Stomach smooth muscle (tissue), 2 donors: ENCODE results near the gene CCDC126.

Experiments used
- H3K27ac ChIP-seq: one replicate; pipeline ENCODE4 v1.7.0; 2013; ENCODE audit warnings: mild to moderate bottlenecking, low read length, inconsistent platforms
- H3K27me3 ChIP-seq, 2 donors: one replicate each; pipeline ENCODE4 v1.7.0; 2013; ENCODE audit warnings: low read length in 2 of 2; ENCODE audit not compliant: insufficient read depth in 2 of 2, control insufficient read depth in 1 of 2
- H3K36me3 ChIP-seq, 2 donors: one replicate each; pipeline ENCODE4 v1.7.0; 2013; ENCODE audit warnings: low read length in 2 of 2; ENCODE audit not compliant: control insufficient read depth in 2 of 2, insufficient read depth in 2 of 2
- H3K4me1 ChIP-seq: one replicate; pipeline ENCODE4 v1.7.0; 2013; ENCODE audit warnings: low read length; ENCODE audit not compliant: control insufficient read depth, insufficient read depth
- H3K4me3 ChIP-seq, 2 donors: one replicate each; pipeline ENCODE4 v1.7.0; 2013; ENCODE audit warnings: low read length in 2 of 2
- H3K9ac ChIP-seq, 2 donors: one replicate each; pipeline ENCODE4 v1.7.0; 2013; ENCODE audit warnings: low read length in 2 of 2, mild to moderate bottlenecking in 1 of 2
- H3K9me3 ChIP-seq, 2 donors: one replicate each; pipeline ENCODE4 v1.7.0; 2013; ENCODE audit warnings: low read length in 2 of 2; ENCODE audit not compliant: control insufficient read depth in 2 of 2
- donor health status: healthy.
- donor health status: Pancreatic carcinoma.

CCDC126 gene

DNA sequence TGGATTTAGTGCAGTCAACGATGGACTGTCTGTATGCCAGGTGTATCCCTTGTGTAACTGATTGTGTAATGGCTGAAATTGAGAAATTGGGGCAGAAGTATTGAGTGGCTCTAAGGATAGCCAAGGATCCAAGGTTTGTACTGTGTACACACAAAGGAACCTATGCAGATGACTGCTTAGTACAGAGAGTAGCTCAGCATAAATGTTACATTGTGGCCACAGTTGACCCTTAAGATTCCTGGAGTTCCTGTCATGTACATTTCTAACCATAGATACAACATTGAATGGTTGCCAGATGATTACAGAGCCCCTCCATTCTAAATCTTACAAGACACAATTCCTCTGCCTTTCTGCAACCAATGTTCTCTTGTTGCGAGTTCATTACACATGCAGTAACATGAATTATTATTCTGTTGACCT is 25.3 kb downstream of the CCDC126 start:
- H3K27me3 ChIP-seq: no peaks in the 10 kb centered on the region
- no peak overlapping the region for H3K27ac ChIP-seq
- H3K9ac ChIP-seq: no peak overlapping the region
- H3K4me3 ChIP-seq: no peak overlapping the region
- H3K4me1 ChIP-seq: no peaks in the 10 kb centered on the region
- no peaks in the 10 kb centered on the region for H3K36me3 ChIP-seq
- H3K9me3 ChIP-seq: no peaks in the 10 kb centered on the region

DNA sequence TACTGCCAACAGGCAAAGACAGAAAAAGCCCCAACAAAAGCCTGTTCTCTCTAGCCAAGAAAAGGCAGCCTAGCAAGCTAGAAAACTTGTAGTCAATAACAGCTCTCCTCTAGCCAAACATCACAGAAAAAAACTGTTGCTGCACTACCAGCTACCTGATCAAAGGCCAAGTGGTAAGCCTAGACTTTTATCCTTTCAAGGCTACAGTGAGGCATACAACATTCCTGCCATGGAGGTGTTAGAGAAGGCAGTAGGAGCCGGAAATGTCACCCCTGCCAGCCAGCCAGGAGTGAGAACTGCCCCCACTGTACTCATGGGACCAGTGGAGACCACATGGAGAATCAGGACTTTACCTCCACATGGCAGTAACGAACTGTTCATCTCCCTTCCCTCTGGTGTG is 31.2 kb downstream of the CCDC126 start:
- Histone ChIP-seq H3K27ac (no peak overlapping the region), H3K27me3 (no peaks in the 10 kb centered on the region), H3K4me3 (no peak overlapping the region), H3K4me1 (no peaks in the 10 kb centered on the region), H3K9ac (no peak overlapping the region), H3K9me3 (no peaks in the 10 kb centered on the region), H3K36me3 (no peaks in the 10 kb centered on the region)

DNA sequence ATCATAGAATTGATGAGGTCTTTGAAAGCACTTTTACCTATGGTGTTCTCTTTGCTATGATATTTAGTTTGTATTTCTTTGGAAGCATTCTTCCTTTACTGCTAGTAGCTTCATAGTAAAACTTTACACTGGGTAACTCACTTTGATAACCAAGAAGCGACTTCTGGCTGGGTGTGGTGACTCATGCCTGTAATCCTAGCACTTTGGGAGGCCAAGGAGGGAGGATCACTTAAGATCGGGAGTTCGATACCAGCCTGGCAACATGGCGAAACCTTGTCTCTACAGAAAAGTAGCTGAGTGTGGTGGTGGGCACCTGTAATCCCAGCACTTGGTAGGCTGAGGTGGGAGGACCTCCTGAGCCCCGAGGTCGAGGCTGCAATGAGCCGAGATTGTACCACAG is 36.2 kb downstream of the CCDC126 start:
- no peaks in the 10 kb centered on the region for H3K27me3 ChIP-seq
- H3K4me1 ChIP-seq: no peaks in the 10 kb centered on the region
- H3K36me3 ChIP-seq: no peaks in the 10 kb centered on the region
- H3K27ac ChIP-seq: no peak overlapping the region
- no peaks in the 10 kb centered on the region for H3K9me3 ChIP-seq
- H3K4me3 ChIP-seq: no peak overlapping the region
- H3K9ac ChIP-seq: no peak overlapping the region

DNA sequence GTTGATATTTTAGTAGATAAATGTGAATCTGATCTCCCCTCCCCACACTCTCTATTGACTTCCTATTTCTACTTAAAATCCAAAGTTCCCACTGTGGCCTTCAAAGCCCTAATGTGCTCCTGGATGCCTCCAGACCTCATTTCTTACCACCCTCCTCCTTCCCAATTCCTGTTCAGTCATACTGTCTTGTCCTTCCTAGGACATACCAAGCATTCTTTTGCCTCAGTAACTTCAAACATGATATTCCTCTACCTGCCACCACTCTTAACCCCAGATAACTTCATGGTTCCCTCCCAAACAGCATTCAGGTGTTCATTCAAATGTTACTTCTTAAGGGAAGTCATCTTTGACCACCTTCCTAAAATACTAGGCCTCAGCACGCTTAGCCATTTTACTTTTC is 48.6 kb downstream of the CCDC126 start:
- H3K9ac ChIP-seq: no peak overlapping the region
- no peak overlapping the region for H3K27ac ChIP-seq
- H3K4me1 ChIP-seq: no peaks in the 10 kb centered on the region
- H3K36me3 ChIP-seq: no peaks in the 10 kb centered on the region
- no peak overlapping the region for H3K4me3 ChIP-seq
- no peaks in the 10 kb centered on the region for H3K27me3 ChIP-seq
- no peaks in the 10 kb centered on the region for H3K9me3 ChIP-seq

DNA sequence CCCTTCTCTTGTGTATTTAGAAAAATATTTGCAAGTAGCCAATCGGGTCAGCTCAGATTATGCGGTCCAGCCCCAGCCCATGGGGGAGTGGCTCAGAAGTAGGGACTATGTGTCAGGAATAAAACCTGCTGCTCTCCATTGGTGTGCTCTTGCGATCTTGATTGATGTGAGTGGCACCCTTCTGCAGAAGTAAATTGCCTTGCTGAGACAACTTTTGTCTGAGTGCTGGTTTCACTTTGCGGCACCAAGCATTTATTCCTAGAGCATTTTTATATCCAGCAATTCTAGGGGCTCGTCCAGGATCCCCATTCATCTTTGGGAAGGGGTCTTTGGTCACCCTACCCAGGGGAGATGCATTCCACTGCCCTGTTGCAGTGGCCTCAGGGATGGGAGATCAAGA is 56.8 kb downstream of the CCDC126 start:
- Histone ChIP-seq H3K4me1 (no peaks in the 10 kb centered on the region), H3K27ac (no peak overlapping the region), H3K9ac (no peak overlapping the region), H3K27me3 (no peaks in the 10 kb centered on the region), H3K36me3 (no peaks in the 10 kb centered on the region), H3K4me3 (no peak overlapping the region), H3K9me3 (peaks cover 9 to 16% of the 10 kb centered on the region in 2 donors)

DNA sequence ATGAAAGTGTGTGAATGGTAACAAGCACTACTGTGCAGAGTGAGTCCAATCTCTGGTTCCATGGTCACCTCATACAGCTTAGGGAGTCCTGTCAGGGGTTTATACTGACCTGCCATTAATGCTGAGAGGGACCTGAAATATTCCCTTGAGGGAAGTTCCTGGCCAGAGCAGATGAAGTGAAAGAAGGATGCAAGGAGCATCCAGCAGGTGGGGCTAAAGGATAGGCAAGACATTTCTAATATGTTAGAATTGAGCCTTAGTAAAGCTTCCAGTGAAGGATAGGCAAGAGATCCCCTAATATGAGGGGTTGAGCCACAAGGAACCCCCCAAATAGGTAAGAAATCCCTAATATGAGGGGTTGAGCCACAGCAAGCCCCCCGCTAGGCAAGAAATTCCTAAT is 57.3 kb downstream of the CCDC126 start:
- Histone ChIP-seq H3K27me3 (no peaks in the 10 kb centered on the region), H3K27ac (no peak overlapping the region), H3K4me1 (no peaks in the 10 kb centered on the region), H3K9ac (no peak overlapping the region), H3K36me3 (no peaks in the 10 kb centered on the region), H3K9me3 (peaks cover 9 to 16% of the 10 kb centered on the region in 2 donors), H3K4me3 (no peak overlapping the region)

DNA sequence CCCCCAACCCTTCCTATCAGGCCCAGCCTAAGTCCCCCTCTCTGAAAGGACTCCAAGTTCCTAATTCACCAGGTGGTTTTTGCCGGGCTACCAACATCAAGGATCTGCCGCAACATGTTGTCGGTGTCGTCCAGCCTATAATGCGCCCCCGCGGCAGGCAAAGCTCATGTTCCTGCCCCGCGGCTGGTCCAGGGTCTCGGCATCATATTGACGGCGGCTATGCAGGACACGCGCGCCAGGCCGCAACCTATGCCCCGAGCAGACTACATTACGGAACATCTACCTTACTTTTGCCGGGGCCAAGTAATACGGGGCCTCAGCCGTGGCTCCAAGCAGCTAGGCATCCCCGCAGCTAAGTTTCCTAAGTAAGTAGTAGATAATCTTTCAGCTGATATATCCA is 58.3 kb downstream of the CCDC126 start:
- Histone ChIP-seq H3K36me3 (no peaks in the 10 kb centered on the region), H3K4me1 (no peaks in the 10 kb centered on the region), H3K9me3 (peaks cover 9 to 16% of the 10 kb centered on the region in 2 donors), H3K27ac (no peak overlapping the region), H3K4me3 (no peak overlapping the region), H3K27me3 (no peaks in the 10 kb centered on the region), H3K9ac (no peak overlapping the region)

DNA sequence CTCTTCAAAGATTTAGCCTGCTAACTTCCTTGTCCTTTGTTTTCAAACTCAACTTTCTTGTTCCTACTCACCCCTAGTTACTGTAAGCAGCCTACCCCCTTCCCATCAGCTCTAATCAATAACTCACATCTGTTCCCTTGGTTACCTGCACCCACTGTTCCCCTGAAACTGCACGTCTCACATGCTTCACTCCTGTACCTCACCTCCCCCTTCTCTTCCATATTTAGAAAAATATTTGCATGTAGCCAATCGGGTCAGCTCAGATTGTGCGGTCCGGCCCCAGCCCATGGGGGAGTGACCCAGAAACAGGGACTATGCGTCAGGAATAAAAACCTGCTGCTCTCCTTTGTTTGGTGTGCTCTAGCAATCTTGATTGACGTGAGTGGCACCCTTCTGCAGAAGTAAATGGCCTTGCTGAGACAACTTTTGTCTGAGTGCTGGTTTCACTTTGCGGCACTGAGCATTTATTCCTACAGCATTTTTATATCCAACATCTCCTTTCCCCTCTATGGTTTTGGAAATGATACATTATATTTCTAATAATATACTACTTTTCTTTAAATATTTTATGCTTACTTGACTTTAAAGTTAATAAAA is 61.7 kb downstream of the CCDC126 start:
- H3K9ac ChIP-seq: no peak overlapping the region
- no peaks in the 10 kb centered on the region for H3K36me3 ChIP-seq
- no peak overlapping the region for H3K27ac ChIP-seq
- no peak overlapping the region for H3K4me3 ChIP-seq
- H3K4me1 ChIP-seq: no peaks in the 10 kb centered on the region
- H3K27me3 ChIP-seq: no peaks in the 10 kb centered on the region
- H3K9me3 ChIP-seq: peaks cover 7 to 9% of the 10 kb centered on the region in 2 donors

DNA sequence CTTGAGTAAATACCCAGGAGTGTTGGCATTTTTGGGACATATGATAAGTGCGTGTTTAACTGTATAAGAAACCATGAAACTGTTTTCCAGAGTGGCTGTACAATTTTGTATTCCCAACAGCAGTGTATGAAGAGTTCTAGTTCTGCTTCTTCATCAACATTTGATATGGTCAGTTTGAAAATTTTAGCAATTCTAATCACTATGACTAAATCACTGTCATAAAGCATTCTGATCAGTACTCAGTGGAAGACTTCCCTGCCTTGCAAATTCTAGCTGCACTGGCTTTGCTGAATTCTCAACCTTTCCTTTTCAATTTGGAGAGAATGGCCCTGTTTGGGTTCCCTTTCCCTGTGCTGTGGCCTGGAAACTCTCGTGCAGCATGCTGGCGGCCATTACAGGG is 64.2 kb downstream of the CCDC126 start:
- Histone ChIP-seq H3K9me3 (no peaks in the 10 kb centered on the region), H3K27me3 (no peaks in the 10 kb centered on the region), H3K9ac (no peak overlapping the region), H3K36me3 (no peaks in the 10 kb centered on the region), H3K4me3 (no peak overlapping the region), H3K4me1 (no peaks in the 10 kb centered on the region), H3K27ac (no peak overlapping the region)

DNA sequence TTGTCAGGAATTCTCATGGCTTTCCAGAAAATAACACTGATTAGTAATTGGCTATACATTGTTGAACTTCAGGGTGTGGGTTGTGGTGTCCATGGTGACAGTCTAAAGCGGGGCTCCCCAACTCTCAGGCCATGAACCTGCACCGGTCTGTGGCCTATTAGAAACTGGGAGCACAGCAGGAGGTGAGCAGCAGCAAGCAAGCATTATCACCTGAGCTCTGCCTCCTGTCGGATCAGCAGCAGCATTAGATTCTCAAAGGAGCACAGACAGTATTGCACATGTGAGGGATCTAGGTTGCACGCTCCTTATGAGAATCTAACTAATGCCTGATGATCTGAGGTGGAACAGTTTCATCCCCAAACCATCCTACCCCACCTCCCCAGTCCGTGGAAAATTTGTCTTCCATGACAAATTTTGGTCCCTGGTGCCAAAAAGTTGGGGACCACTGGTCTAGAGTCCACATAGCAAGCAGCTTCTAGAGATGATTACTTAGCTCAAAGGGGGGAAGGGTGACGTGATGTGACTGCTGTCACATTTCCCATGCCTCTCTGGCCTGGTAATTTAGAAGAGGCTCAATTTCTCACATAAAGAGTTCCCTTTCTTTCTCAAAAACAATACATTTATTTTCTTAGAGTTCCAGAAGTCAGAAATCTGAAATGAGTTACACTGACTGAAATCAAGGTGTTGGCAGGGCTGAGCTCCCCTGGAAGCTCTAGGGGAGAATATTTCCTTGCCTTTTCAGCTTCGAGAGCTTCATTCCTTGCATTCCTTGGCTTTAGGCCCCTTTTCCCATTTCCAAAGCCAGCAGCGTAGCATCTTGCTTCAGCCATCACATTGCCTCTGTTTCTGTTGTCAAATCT is 65.2 kb downstream of the CCDC126 start:
- H3K4me1 ChIP-seq: no peaks in the 10 kb centered on the region
- H3K27ac ChIP-seq: no peak overlapping the region
- no peaks in the 10 kb centered on the region for H3K9me3 ChIP-seq
- H3K36me3 ChIP-seq: no peaks in the 10 kb centered on the region
- H3K9ac ChIP-seq: no peak overlapping the region
- H3K27me3 ChIP-seq: no peaks in the 10 kb centered on the region
- H3K4me3 ChIP-seq: no peak overlapping the region

DNA sequence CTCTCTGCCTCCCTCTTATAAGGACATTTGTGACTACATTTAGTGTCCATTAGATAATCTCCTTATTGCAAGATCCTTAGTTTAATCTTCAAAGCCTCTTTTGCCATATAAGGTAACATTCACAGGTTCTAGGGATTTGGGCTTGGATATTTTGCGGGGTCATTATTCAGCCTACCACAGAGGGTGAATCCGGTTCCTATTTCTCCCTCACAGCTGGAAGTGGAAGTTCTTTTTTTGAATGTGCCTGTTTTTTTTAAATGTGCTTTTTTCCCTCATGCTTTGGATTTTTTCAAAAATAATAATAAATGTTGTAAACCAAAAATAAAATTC is 65.8 kb downstream of the CCDC126 start:
- no peaks in the 10 kb centered on the region for H3K27me3 ChIP-seq
- H3K9me3 ChIP-seq: no peaks in the 10 kb centered on the region
- H3K27ac ChIP-seq: no peak overlapping the region
- no peak overlapping the region for H3K4me3 ChIP-seq
- H3K4me1 ChIP-seq: no peaks in the 10 kb centered on the region
- H3K36me3 ChIP-seq: no peaks in the 10 kb centered on the region
- H3K9ac ChIP-seq: no peak overlapping the region
